Lower leg skin (tissue), 4 donors: ENCODE measurements around the gene CRISPLD2. TPM values are rescaled to one million over a fixed set of nuclear protein-coding genes. Genes with fewer than 3 reads are reported as not detected.
A peak's percentile ranks its signal among the peaks of the same experiment; 100 is the strongest.

ENCODE experiments used
- DNase-seq, 2 donors: peaks; one replicate each; pipeline ENCODE4 v3.0.0-alpha.2; 2019; ENCODE audit warnings: low spot score in 2 of 2
- H3K4me3 ChIP-seq: fragments of 200-600 bp; sonication (generic); 2 replicates; pipeline ENCODE4 v1.5.1; 2017; ENCODE audit warnings: mild to moderate bottlenecking, low read depth; ENCODE audit not compliant: poor library complexity, severe bottlenecking
- POLR2A ChIP-seq, 2 donors: fragments of 450-650 bp; IDR thresholded peaks; one replicate each; pipeline ENCODE4 v1.6.1; 2016 to 2017; ENCODE audit warnings: antibody characterized with exemption in 2 of 2, mild to moderate bottlenecking in 1 of 2, moderate library complexity in 1 of 2
- WGBS, 2 donors: methylation state at CpG; one replicate each; pipeline ENCODE4 v1.1.5; 2018; 5-methylcytosine and 5-hydroxymethylcytosine counted together
- intact Hi-C: fragments of 100-400 bp; cut with DNase I; formaldehyde crosslinking; loops from one replicate; pipeline ENCODE4 v1.15.0; 2023; ENCODE audit warnings: low total_unique reads
- total RNA-seq, 4 donors: library from RNA; depleted of rRNA; stranded (reverse); fragments of >200 nt; gene quantifications; one replicate each; pipeline ENCODE4 v1.1.0, GENCODE V29; 2016
- TF ChIP-seq, protein P1 (sequence below), 3 donors: fragments of 450-650 bp; IDR thresholded peaks; one replicate each; pipeline ENCODE4 v1.5.1; 2016; ENCODE audit warnings: antibody characterized with exemption in 3 of 3, mild to moderate bottlenecking in 3 of 3, moderate library complexity in 2 of 3

The CRISPLD2 gene
- total RNA-seq, 4 donors from 2014 or later = 48.0 to 105 (median 69.5) TPM

DNA sequence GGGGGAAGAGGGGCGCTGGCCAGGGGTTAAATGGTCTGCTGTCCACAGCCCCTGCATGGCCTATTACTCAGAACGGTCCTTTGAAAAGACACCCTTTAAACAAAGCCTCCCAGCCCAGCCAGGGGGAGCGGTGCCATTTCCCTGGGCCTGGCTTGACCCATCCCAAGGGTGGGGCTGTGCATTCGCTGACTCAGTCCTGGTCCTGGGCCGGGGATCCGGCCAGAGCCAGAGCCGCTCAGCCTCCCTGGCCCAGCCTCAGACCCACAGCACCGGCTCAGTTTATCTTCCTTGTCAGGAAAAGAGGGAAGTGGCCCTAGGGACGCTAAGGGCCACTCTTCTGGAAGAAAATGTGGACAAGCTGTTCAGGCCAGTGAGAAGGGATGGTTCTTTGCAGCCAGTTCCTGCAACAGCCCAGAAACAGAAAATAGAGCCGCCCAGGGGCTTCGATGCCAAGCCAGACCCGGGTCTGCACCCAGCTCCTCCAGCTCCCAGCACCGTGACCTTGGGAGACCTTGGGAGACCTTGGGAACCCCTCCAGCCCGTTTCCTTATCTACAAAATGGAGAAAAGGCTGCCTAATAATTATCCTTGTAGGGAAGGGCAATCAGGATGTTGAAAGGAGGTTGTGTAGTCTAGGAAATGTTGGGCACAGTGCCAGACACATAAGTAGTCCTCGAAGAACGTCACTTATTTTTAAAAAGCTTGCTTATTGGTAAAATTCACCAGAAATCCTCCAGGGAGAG is 109.1 kb downstream of the CRISPLD2 start:
- TF ChIP-seq, protein P1, sequence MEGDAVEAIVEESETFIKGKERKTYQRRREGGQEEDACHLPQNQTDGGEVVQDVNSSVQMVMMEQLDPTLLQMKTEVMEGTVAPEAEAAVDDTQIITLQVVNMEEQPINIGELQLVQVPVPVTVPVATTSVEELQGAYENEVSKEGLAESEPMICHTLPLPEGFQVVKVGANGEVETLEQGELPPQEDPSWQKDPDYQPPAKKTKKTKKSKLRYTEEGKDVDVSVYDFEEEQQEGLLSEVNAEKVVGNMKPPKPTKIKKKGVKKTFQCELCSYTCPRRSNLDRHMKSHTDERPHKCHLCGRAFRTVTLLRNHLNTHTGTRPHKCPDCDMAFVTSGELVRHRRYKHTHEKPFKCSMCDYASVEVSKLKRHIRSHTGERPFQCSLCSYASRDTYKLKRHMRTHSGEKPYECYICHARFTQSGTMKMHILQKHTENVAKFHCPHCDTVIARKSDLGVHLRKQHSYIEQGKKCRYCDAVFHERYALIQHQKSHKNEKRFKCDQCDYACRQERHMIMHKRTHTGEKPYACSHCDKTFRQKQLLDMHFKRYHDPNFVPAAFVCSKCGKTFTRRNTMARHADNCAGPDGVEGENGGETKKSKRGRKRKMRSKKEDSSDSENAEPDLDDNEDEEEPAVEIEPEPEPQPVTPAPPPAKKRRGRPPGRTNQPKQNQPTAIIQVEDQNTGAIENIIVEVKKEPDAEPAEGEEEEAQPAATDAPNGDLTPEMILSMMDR (IDR thresholded peaks at IDR 0.05) = no peak
- TF ChIP-seq POLR2A (IDR thresholded peaks at IDR 0.05) = no peak
- peak; percentile 69 to 95 for DNase-seq
- WGBS, 2 donors = 48 to 51% methylated on average over 16 of the region's 16 CpGs
- H3K4me3 ChIP-seq = no peak overlapping the region
- intact Hi-C loops = no loop called here

DNA sequence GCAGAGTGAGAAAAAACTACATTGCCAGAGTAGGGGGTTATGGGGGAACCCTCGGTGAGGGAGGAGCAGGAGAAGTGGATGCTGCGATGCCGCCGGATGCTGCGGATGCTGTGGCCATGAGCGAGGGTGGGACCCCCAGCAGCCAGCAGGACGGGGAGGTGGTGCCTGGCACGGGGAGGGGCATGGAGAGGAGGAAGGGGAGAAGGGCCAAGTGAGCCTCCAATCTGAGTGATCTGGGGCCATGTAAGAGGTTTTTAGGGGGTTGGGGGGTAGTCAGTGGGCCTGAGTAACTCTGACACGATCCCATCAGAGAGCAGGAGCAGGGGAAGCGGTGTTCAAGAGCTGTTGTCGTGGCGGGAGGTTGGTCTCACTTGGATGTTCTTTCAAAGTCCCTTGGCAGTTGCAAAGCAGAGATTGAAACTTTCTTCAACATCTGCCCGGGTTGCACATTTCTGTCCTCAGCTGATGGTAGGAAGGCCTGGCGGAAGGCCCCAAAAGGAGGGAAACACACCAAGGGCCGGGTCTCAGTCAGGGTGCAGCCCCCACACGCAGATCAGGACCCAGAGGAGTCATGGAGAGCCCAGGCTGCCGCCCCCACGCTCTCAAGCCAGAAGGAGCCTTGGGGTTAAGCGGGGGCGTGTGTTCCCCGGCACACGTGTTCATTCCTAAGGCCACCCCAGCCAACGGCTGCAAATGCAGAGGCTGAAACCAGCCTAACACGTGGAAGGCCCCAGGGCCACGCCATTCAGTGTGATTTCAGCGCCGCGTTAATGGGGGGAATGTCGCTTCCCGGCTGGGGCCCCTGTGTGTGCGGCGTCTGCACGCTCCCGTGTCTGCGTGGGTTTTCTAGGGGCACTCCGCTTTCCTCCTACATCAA is 109.9 kb downstream of the CRISPLD2 start:
- WGBS, 2 donors = 57 to 67% methylated on average over 34 to 36 of the region's 36 CpGs
- no peak for DNase-seq
- TF ChIP-seq, protein P1 (IDR thresholded peaks at IDR 0.05) = no peak
- TF ChIP-seq POLR2A (IDR thresholded peaks at IDR 0.05) = no peak
- no peak overlapping the region for H3K4me3 ChIP-seq
- intact Hi-C loops = no loop called here

DNA sequence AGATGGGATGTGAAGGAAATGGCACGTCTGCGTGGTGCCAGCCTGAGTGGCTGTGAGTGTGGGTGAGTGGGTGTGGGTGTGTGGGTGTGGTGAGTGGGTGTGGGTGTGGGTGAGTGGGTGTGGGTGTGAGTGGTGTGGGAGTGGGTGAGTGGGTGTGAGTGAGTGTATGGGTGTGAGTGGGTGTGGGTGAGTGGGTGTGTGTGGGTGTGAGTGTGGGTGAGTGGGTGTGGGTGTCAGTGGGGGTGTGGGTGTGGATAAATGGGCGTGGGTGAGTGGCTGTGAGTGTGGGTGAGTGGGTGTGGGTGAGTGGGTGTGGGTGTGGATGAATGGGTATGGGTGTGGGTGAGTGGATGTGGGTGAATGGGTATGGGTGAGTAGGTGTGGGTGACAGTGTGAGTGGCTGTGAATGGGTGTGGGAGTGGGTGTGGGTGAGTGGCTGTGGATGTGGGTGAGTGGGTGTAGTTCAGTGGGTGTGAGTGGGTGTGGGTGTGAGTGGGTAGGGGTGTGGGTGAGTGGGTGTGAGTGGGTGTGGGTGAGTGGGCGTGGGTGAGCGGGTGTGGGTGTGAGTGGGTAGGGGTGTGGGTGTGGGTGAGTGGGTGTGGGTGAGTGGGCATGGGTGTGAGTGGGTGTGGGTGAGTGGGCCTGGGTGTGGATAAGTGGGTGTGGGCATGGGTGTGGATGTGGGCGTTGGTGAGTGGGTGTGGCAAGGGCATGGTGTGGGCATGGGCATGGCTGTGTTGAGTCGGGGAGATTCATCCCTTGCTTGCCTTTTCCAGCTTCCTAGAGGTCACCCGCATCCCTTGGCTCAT is 110.7 kb downstream of the CRISPLD2 start:
- no peak for TF ChIP-seq POLR2A (IDR thresholded peaks at IDR 0.05)
- TF ChIP-seq, protein P1 (IDR thresholded peaks at IDR 0.05) = no peak
- WGBS, 2 donors = 61 to 64% methylated on average over 8 of the region's 8 CpGs
- intact Hi-C loops = no loop called here
- DNase-seq = no peak
- H3K4me3 ChIP-seq = no peak overlapping the region

DNA sequence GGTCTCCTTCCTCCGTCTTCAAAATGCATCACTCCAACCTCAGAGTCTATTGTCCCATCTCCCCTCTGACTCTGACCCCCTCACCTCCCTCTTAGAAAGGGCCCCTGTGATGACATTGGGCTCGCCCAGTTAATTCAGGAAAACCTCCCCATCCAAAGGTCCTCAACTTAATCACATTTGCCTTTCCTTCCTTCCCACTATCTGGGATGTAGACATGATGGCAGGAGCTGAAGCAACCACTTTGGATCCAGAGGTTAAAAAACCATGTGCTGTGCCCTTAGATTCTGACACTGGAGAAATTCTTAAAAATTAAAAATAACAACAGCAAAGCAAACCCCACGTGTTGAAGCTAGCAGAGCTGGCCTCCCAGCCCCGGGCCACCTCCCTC is 111.3 kb downstream of the CRISPLD2 start:
- no peak for DNase-seq
- no peak overlapping the region for H3K4me3 ChIP-seq
- intact Hi-C loops = no loop called here
- 90 to 91% methylated on average over 4 of the region's 4 CpGs for WGBS, 2 donors
- TF ChIP-seq POLR2A (IDR thresholded peaks at IDR 0.05) = no peak
- TF ChIP-seq, protein P1 (IDR thresholded peaks at IDR 0.05) = no peak

DNA sequence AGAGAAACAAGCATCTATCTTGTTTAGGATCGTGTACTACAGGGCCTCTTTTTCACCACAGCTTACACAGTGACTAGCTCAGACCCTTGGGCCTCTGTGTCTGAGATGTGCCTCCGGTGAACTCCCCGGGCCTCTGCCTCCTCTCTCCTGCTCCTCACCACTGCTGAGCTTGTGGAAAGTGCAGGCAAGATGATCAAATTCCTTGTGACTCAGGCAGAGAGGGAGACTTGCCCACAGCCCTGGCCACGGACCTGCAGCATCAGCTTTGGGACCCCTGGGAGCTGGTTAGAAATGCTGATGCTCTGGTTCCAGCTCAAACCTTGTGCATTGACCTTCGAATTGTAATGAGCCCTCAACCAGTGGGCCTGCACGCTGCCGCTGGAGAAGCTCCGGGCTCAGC is 111.7 kb downstream of the CRISPLD2 start:
- WGBS, 2 donors = 82 to 89% methylated on average over 8 of the region's 8 CpGs
- no peak overlapping the region for H3K4me3 ChIP-seq
- intact Hi-C loops = no loop called here
- TF ChIP-seq, protein P1 (IDR thresholded peaks at IDR 0.05) = no peak
- TF ChIP-seq POLR2A (IDR thresholded peaks at IDR 0.05) = no peak
- DNase-seq = no peak
